ENCODE data around the gene SCOC. TPM values are rescaled to one million over a fixed set of nuclear protein-coding genes. Genes with fewer than 3 reads are reported as not detected.

The SCOC gene
- total and polyA plus RNA-seq, 9 of the 15 experiments (the other 6 are each of a cell fraction or from before 2014, with no cell fraction given) = 16.8 to 110 (median 46.7) TPM

DNA sequence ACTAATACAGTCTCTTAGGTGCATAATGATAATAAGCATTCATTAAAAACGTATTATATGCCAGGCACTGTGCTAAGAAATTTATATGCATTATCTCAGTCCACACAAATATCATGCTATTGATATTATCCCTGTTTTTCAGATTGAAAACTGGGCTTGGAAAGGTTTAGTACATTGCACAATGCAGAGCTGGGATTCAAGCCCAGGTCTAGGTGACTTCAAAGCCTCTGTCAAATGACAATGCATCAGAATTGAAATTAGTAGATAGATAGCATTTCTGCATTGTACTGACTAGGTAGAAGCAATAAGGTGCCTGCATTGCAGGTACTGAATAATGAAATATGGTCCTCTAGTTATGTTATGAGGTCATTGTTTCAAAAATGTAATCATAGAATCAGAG, 18.2 kb upstream of the SCOC start:
- FAIRE-seq (no peak), ATAC-seq (no peak), DNase-seq (ENCODE audit: extremely low read depth in 1 of 4, low spot score in 3 of 4) (no peak)
- Histone ChIP-seq H3K27me3 (ENCODE audit: control insufficient read depth in 2 of 2, insufficient read depth in 2 of 2, low read length in 2 of 2) (peaks cover 14 to 15% of the 10 kb centered on the region in 2 experiments; a peak in 4 of 5 replicates), H3K4me1 (replicated peaks in 1 of 2; ENCODE audit: control insufficient read depth in 2 of 2, insufficient read depth in 2 of 2, low read length in 2 of 2) (no peaks in the 10 kb centered on the region), H3K9me1 (ENCODE audit: control insufficient read depth, insufficient read depth, low read length) (no peaks in the 10 kb centered on the region), H3K27ac (ENCODE audit: extremely low read depth, low read depth, low read length) (no peak overlapping the region), H4K20me1 (replicated peaks; ENCODE audit: control insufficient read depth, insufficient read depth, low read length) (no peaks in the 10 kb centered on the region), H2AFZ (ENCODE audit: low read depth, low read length) (no peak overlapping the region), H3K9ac (ENCODE audit: insufficient read depth in 1 of 2, low read depth in 2 of 2, low read length in 2 of 2) (no peak overlapping the region), H3K36me3 (ENCODE audit: control insufficient read depth, insufficient read depth, low read length) (no peaks in the 10 kb centered on the region), H3K4me2 (ENCODE audit: insufficient read depth, low read length) (no peak overlapping the region), H3K4me3 (no peak overlapping the region), H3K79me2 (ENCODE audit: control insufficient read depth, insufficient read depth, low read length) (no peaks in the 10 kb centered on the region), H3K9me3 (replicated peaks; ENCODE audit: control insufficient read depth, insufficient read depth, low read depth, low read length) (no peaks in the 10 kb centered on the region)
- ChIA-PET CTCF (ENCODE audit: low intra/inter-chr PET ratio) (no interaction called here), POLR2A (no interaction called here)
- TF ChIP-seq ZNF76 (CRISPR knock-in tag; IDR thresholded peaks at IDR 0.05; ENCODE audit: borderline replicate concordance) = no peak
- TF ChIP-seq, protein P1, sequence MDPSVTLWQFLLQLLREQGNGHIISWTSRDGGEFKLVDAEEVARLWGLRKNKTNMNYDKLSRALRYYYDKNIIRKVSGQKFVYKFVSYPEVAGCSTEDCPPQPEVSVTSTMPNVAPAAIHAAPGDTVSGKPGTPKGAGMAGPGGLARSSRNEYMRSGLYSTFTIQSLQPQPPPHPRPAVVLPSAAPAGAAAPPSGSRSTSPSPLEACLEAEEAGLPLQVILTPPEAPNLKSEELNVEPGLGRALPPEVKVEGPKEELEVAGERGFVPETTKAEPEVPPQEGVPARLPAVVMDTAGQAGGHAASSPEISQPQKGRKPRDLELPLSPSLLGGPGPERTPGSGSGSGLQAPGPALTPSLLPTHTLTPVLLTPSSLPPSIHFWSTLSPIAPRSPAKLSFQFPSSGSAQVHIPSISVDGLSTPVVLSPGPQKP (CRISPR knock-in tag; IDR thresholded peaks at IDR 0.05) = no peak
- TF ChIP-seq, protein P2, sequence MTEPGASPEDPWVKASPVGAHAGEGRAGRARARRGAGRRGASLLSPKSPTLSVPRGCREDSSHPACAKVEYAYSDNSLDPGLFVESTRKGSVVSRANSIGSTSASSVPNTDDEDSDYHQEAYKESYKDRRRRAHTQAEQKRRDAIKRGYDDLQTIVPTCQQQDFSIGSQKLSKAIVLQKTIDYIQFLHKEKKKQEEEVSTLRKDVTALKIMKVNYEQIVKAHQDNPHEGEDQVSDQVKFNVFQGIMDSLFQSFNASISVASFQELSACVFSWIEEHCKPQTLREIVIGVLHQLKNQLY (CRISPR knock-in tag; conservative IDR thresholded peaks at IDR 0.05) = no peak
- no peak for TF ChIP-seq KAT2B (IDR thresholded peaks at IDR 0.05; ENCODE audit: low read depth, low read length)
- TF ChIP-seq SMARCE1 (IDR thresholded peaks at IDR 0.05) = no peak
- no peak for TF ChIP-seq POLR2G (IDR thresholded peaks at IDR 0.05; ENCODE audit: low read depth, low read length)
- TF ChIP-seq XRCC3 (IDR thresholded peaks at IDR 0.05) = no peak
- TF ChIP-seq, protein P3, sequence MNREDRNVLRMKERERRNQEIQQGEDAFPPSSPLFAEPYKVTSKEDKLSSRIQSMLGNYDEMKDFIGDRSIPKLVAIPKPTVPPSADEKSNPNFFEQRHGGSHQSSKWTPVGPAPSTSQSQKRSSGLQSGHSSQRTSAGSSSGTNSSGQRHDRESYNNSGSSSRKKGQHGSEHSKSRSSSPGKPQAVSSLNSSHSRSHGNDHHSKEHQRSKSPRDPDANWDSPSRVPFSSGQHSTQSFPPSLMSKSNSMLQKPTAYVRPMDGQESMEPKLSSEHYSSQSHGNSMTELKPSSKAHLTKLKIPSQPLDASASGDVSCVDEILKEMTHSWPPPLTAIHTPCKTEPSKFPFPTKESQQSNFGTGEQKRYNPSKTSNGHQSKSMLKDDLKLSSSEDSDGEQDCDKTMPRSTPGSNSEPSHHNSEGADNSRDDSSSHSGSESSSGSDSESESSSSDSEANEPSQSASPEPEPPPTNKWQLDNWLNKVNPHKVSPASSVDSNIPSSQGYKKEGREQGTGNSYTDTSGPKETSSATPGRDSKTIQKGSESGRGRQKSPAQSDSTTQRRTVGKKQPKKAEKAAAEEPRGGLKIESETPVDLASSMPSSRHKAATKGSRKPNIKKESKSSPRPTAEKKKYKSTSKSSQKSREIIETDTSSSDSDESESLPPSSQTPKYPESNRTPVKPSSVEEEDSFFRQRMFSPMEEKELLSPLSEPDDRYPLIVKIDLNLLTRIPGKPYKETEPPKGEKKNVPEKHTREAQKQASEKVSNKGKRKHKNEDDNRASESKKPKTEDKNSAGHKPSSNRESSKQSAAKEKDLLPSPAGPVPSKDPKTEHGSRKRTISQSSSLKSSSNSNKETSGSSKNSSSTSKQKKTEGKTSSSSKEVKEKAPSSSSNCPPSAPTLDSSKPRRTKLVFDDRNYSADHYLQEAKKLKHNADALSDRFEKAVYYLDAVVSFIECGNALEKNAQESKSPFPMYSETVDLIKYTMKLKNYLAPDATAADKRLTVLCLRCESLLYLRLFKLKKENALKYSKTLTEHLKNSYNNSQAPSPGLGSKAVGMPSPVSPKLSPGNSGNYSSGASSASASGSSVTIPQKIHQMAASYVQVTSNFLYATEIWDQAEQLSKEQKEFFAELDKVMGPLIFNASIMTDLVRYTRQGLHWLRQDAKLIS (CRISPR knock-in tag; IDR thresholded peaks at IDR 0.05) = no peak
- TF ChIP-seq, protein P4, sequence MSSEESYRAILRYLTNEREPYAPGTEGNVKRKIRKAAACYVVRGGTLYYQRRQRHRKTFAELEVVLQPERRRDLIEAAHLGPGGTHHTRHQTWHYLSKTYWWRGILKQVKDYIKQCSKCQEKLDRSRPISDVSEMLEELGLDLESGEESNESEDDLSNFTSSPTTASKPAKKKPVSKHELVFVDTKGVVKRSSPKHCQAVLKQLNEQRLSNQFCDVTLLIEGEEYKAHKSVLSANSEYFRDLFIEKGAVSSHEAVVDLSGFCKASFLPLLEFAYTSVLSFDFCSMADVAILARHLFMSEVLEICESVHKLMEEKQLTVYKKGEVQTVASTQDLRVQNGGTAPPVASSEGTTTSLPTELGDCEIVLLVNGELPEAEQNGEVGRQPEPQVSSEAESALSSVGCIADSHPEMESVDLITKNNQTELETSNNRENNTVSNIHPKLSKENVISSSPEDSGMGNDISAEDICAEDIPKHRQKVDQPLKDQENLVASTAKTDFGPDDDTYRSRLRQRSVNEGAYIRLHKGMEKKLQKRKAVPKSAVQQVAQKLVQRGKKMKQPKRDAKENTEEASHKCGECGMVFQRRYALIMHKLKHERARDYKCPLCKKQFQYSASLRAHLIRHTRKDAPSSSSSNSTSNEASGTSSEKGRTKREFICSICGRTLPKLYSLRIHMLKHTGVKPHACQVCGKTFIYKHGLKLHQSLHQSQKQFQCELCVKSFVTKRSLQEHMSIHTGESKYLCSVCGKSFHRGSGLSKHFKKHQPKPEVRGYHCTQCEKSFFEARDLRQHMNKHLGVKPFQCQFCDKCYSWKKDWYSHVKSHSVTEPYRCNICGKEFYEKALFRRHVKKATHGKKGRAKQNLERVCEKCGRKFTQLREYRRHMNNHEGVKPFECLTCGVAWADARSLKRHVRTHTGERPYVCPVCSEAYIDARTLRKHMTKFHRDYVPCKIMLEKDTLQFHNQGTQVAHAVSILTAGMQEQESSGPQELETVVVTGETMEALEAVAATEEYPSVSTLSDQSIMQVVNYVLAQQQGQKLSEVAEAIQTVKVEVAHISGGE (CRISPR knock-in tag; IDR thresholded peaks at IDR 0.05) = no peak
- no peak for TF ChIP-seq MXI1 (IDR thresholded peaks at IDR 0.05; ENCODE audit: low read depth, low read length)
- TF ChIP-seq ZNF24 (IDR thresholded peaks at IDR 0.05) = no peak
- TF ChIP-seq HDGF (IDR thresholded peaks at IDR 0.05) = no peak
- no peak for TF ChIP-seq PHF20 (IDR thresholded peaks at IDR 0.05; ENCODE audit: partially characterized antibody)
- TF ChIP-seq MIER1 (IDR thresholded peaks at IDR 0.05; ENCODE audit: low read depth) = no peak
- in situ Hi-C loops (cut with MboI) (loop anchor here (25.0 kb wide), 1 partner anchor 507 kb away; no protein-coding TSS in a partner anchor), intact Hi-C loops (cut with micrococcal nuclease) (no loop called here)
- WGBS (ENCODE audit: insufficient coverage, low coverage, missing lambda C conversion rate) = 0% methylated on average over 1 of the region's 1 CpG
- no TSS peak for BruUV-seq (replicated peaks)
